Activated CD4-positive, alpha-beta T cell treated with anti-CD3 and anti-CD28 coated beads, Interleukin-2, amount 50 U/mL, for 48 hours (primary cell): ENCODE results near the gene ZDHHC18.
"Not testable (repeated sequence)": the region's sequence is repeated elsewhere in the genome, so short reads cannot be mapped to it uniquely, and the experiment has no call there.

Experiments used
- DNase-seq, 2 experiments: peaks; one replicate each; pipeline ENCODE4 v3.0.0-alpha.2; 2020

The ZDHHC18 gene

DNA sequence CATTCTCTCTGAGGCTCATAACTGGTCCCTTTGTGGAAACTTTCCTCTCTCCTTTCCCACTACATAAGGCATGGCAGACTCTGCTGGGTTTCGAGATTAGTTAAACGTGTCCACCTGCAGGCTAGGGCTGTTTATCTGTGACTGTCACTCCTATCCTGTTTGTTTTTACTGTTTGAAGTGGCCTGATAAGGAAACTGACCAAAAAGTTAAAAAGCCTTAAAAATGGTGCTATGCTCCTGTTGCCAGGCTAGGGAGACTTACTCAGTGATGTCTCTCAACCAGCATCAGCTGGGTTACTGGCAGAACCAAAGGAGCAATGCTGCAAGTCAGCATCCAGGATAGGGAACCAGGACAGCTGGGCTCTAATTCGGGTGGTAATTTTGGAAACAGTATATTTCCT is 34.9 kb upstream of the ZDHHC18 start:
- DNase-seq = no peak

GRCh38 chr1:26792924-26793323 is 33.6 kb upstream of the ZDHHC18 start:
- DNase-seq = no peak

DNA sequence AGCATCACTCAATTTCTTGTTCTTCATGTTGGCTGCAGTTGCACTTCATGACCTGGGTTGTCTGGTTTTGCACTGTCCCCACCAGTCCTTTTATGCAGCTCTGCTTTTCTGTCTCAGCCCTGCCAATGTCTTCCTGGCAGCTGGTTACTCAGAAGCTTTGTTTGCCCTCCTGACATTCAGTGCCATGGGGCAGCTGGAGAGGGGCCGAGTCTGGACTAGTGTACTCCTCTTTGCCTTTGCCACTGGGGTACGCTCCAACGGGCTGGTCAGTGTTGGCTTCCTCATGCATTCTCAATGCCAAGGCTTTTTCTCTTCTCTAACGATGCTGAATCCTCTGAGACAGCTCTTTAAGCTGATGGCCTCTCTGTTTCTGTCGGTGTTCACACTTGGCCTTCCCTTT is 32.1 kb upstream of the ZDHHC18 start:
- DNase-seq = no peak

DNA sequence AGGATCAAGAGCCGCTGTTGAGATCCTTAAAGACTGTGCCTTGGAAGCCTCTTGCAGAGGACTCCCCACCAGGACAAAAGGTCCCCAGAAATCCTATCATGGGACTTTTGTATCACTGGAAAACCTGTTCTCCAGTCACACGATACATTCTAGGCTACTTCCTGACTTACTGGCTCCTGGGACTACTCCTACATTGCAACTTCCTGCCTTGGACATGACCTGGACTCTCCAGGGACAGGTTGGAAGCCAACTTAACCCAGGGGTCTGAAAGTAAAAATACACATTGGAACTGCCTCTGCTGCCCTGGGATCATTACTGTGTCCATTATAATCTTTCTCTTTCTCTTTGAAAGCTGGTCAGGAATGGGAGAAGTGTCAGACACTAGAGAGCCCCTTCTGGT is 28.9 kb upstream of the ZDHHC18 start:
- DNase-seq = no peak

DNA sequence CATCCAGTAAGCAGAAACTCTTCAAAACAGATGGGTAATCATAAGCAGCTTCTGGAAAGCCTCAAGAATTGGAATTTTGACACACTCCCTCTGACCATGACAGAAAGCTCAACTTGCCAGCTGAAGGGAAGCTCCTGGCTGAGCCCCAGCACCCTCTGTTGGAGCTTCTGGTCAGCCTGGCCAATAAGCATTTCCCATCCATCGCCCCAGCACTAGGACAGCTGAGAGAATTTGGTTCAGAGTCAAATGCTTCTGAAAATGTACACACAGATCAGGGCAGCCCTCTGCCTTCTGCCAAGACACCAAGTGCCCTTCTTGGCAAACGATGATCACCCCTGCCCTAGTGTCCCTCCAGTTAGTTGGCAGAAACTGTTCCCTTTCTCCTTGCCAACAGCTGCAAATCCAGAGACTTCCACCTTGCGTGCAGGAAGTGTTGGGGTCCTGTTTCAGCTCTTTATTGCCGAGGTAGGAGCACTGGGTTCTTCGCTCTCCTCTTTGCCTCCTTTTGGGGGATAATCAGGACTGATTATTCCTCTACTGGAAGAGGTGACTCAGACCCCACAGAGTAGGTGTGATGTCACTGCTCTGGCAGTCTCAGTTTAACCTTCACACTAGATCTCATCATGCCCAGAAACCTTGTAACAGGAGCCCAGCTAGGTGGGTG is 26.9 kb upstream of the ZDHHC18 start:
- DNase-seq = peak in 1 of 2 experiments; percentile 23

GRCh38 chr1:26803932-26804331 is 22.6 kb upstream of the ZDHHC18 start:
- not testable (repeated sequence) for DNase-seq

GRCh38 chr1:26810105-26810504 is 16.4 kb upstream of the ZDHHC18 start:
- peak; percentile 79 to 83 for DNase-seq

- no peak for DNase-seq
Measured at GRCh38 chr1:26811057-26811456, 15.4 kb upstream of the ZDHHC18 start.

GRCh38 chr1:26811708-26812107 is 14.8 kb upstream of the ZDHHC18 start:
- DNase-seq = no peak

DNA sequence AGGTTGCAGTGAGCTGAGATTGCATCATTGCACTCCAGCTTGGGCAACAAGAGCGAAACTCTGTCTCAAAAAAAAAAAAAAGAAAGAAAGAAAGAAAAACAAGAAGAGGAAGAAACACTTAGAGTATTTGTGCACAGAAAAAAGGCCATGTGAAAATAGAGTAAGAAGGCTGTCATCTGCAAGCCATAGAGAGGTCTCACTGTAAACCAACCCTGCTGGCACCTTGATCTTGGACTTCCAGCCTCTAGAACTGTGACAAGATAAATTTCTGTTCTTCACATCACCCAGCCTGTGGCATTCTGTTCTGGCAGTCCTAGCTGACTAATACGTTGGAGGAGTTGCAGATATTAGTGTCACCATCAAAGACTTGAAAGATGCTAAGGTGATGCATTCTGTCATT is 12.1 kb upstream of the ZDHHC18 start:
- no peak for DNase-seq

- no peak for DNase-seq
Measured at GRCh38 chr1:26814893-26815292, 11.6 kb upstream of the ZDHHC18 start.

GRCh38 chr1:26820784-26821269 is 5.7 kb upstream of the ZDHHC18 start:
- DNase-seq = no peak

- DNase-seq = no peak
Measured at GRCh38 chr1:26822737-26823395, 3.6 kb upstream of the ZDHHC18 start.

GRCh38 chr1:26824731-26825130 is 1.8 kb upstream of the ZDHHC18 start:
- no peak for DNase-seq

DNA sequence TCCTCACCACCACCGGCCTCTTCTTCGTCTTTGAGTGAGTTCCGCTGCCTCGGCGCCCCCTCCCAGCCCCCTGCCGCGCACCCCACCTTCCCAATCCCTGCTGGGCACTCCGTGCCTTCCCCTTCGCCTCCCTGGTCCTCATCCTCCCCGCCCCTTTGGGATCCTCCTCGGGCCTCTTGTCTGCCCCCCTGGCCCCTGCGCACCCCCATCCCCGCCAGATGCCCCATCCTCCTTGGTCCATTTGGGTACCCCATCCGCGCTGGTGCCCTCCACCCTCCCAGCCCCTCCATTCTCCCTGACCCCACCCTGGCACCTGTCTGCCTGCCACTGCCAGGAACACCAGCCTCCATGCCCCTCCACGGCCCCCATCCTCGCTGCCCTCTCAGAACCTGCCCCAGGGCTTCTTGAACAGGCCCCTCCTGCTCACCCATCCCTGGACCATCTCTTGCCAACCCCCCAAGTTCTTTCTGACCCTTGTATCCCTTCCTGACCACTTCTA is 667 bp downstream of the ZDHHC18 start:
- DNase-seq = no peak

- DNase-seq = no peak
Measured at GRCh38 chr1:26827663-26828062, 1.2 kb downstream of the ZDHHC18 start.

DNA sequence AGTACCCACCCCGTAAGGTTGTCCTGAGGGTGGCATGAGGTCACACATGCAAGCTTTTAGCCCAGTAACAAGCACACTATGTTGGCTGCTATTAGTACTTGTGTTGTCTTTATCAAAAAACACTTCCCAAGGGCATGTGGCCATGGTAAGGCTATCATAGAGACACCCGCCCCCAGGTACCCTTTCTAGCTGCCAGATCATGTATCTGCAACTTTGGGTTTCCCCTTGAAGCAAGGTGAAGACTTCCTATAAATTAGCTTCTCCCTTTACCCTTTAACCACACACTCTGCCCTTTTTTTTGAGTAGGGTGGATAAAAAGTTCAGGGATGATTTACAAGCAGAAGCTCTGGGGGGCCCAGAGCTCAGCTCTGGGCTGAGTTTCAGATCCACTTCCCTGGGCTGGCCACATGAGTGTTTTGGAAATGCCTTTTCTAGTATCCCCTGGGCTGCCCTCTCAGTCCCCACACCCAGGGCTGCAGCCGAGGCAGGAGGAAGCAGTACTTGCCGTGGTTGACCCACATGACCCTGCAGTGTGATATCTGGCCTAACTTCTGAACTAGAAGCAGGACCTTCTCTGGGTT is 2.0 kb downstream of the ZDHHC18 start:
- DNase-seq = peak; percentile 28 to 40

GRCh38 chr1:26829184-26829911 is 2.9 kb downstream of the ZDHHC18 start:
- no peak for DNase-seq

DNA sequence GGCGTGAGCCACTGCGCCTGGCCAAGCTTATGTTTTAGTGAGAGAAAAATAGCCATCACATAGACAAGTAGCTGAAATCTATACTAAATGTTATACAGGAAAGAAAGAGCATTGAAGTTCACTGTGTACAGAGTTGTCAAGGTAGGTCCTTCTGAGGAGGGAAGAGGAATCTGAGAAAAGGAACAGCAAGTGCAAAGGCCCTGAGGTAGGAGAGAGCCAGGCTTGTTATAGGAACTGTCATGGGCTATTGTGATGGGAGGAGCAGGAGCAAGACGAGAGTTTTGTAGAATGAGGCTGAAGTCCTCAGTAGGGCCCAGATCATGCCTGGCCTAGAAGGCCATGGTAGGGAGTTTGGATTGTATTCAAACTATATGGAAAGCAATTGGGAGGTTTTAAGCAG is 4.6 kb downstream of the ZDHHC18 start:
- no peak for DNase-seq

- DNase-seq = no peak
Measured at GRCh38 chr1:26831546-26832248, 5.2 kb downstream of the ZDHHC18 start.

DNA sequence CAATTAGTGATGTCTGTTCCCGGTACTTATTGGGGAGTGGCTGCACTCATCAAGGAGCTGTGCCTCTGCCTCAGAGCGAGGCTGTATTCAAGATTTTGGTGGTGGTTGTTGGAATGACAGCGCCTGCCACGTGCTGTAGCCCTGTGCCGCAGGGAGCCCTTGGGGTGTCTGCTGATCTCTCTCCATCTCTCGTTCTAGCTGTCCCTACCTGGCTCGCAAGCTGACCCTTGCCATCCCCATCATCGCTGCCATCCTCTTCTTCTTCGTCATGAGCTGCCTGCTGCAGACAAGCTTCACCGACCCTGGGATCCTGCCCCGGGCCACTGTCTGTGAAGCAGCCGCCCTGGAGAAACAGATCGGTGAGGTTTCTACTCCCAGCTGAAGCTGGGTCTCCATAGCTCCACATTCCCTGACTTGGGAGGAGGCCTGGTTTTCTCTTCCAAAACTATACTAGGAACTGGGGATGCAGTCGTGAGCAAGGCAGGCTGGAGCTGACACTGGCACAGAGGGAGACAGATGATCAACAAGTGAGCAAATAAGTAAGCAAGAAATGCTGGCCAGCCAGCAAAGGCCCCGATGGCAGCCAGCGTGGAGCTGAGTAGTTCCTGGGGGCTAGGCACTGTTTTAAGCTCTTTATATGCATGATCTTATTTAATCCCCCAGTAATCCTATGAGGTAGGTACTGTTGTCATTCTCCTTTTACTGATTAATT is 5.9 kb downstream of the ZDHHC18 start:
- DNase-seq = no peak
